Body of pancreas (tissue), 4 donors: ENCODE results near the gene MEGF10.

Source experiments
- CTCF ChIP-seq, 7 experiments: fragments of 450-650 bp in 4 of 7; fragments of 200-600 bp in 3 of 7; sonication (generic) in 3 of 7; IDR thresholded peaks; one replicate each; pipeline ENCODE4 v1.5.1; 2016 to 2019; ENCODE audit warnings: antibody characterized with exemption in 7 of 7
- POLR2A ChIP-seq, 3 donors: fragments of 450-650 bp; IDR thresholded peaks; one replicate each; pipeline ENCODE4 v1.6.1; 2016; ENCODE audit warnings: antibody characterized with exemption in 3 of 3, mild to moderate bottlenecking in 2 of 3

GRCh38 chr5:127412698-127413097 lies 122.1 kb downstream of the MEGF10 start:
- TF ChIP-seq CTCF (IDR thresholded peaks at IDR 0.05) (no peak), POLR2A (IDR thresholded peaks at IDR 0.05) (no peak)
